Caco-2 (cell line): ENCODE data around the gene SLFN12. TPM values are rescaled to one million over a fixed set of nuclear protein-coding genes. Genes with fewer than 3 reads are reported as not detected.
"Not testable (repeated sequence)": the region's sequence is repeated elsewhere in the genome, so short reads cannot be mapped to it uniquely, and the experiment has no call there.

Source experiments
- BruUV-seq: library from RNA; stranded (reverse); fragments of 400-500 nt; replicated peaks from 2 replicates; lab custom pipeline; 2021; lab: Mats Ljungman, UMichigan
- CTCF ChIA-PET: fragments of 300-600 bp; sonication (Branson Sonifier 250); formaldehyde crosslinking; loops from one replicate; lab custom pipeline; 2022; ENCODE audit warnings: antibody characterized with exemption; lab: Charles Lee
- POLR2A ChIA-PET: fragments of 300-600 bp; sonication (Branson Sonifier 250); formaldehyde crosslinking; loops from one replicate; lab custom pipeline; 2022; ENCODE audit warnings: antibody characterized with exemption; lab: Charles Lee
- DNase-seq, 2 experiments: peaks; one replicate each; pipeline versions ENCODE4 v3.0.0 to v3.0.0-alpha.2; 2020 to 2022
- H3K27me3 ChIP-seq: replicated peaks from 2 replicates; pipeline ENCODE4 v1.6.0; 2011; ENCODE audit warnings: low read length; ENCODE audit not compliant: control insufficient read depth, insufficient read depth
- H3K36me3 ChIP-seq: 2 replicates; pipeline ENCODE4 v1.5.1; 2011; ENCODE audit warnings: low read length; ENCODE audit not compliant: control insufficient read depth, insufficient read depth
- H3K4me1 ChIP-seq: fragments of 250-450 bp; sonication (Bioruptor Pico); 2 replicates; pipeline ENCODE4 v1.5.1; 2020; ENCODE audit warnings: mild to moderate bottlenecking
- H3K4me3 ChIP-seq: 2 replicates; pipeline ENCODE4 v1.5.1; 2011; ENCODE audit warnings: low read depth, mild to moderate bottlenecking, control low read depth, low read length
- H3K9me3 ChIP-seq: fragments of 250-450 bp; sonication (Bioruptor Pico); 2 replicates; pipeline ENCODE4 v1.5.1; 2020; ENCODE audit warnings: mild to moderate bottlenecking, moderate library complexity
- H3K27ac Mint-ChIP-seq: one replicate; pipeline ENCODE4 v1.8.0; 2022; ENCODE audit warnings: mixed read lengths; ENCODE audit not compliant: unreplicated experiment
- H3K27me3 Mint-ChIP-seq: one replicate; pipeline ENCODE4 v1.8.0; 2022; ENCODE audit warnings: mixed read lengths; ENCODE audit not compliant: insufficient read depth, unreplicated experiment
- H3K36me3 Mint-ChIP-seq: one replicate; pipeline ENCODE4 v1.8.0; 2022; ENCODE audit warnings: mild to moderate bottlenecking, mixed read lengths; ENCODE audit not compliant: insufficient read depth, unreplicated experiment
- H3K4me1 Mint-ChIP-seq: one replicate; pipeline ENCODE4 v1.8.0; 2022; ENCODE audit warnings: low read depth, mixed read lengths; ENCODE audit not compliant: unreplicated experiment
- H3K4me3 Mint-ChIP-seq: one replicate; pipeline ENCODE4 v1.8.0; 2022; ENCODE audit warnings: mild to moderate bottlenecking, moderate library complexity, mixed read lengths; ENCODE audit not compliant: unreplicated experiment
- H3K9me3 Mint-ChIP-seq: one replicate; pipeline ENCODE4 v1.8.0; 2022; ENCODE audit warnings: mixed read lengths; ENCODE audit not compliant: unreplicated experiment
- CTCF ChIP-seq, 2 experiments: fragments of 200-600 bp in 1 of 2; IDR thresholded peaks; 1 replicate in 1 of 2; 2 replicates in 1 of 2; pipeline versions ENCODE4 v1.5.1 to v1.8.0; 2011 to 2022; ENCODE audit warnings: antibody characterized with exemption in 1 of 2, control low read depth in 1 of 2, inconsistent platforms in 1 of 2, low read depth in 1 of 2, low read length in 1 of 2, mild to moderate bottlenecking in 1 of 2, moderate library complexity in 1 of 2; ENCODE audit not compliant: insufficient read depth in 1 of 2, severe bottlenecking in 1 of 2, unreplicated experiment in 1 of 2
- intact Hi-C: fragments of 100-400 bp; cut with micrococcal nuclease; formaldehyde crosslinking; loops from one replicate; pipeline ENCODE4 v1.10.0; 2022; ENCODE audit not compliant: unreplicated experiment
- total RNA-seq: library from RNA; stranded (reverse); gene quantifications from 2 replicates; pipeline ENCODE4 v1.2.3, GENCODE V29; 2022

SLFN12 gene
- total RNA-seq, 1 experiment from 2014 or later = not detected

- CTCF ChIA-PET = no interaction called here
- H3K9me3 Mint-ChIP-seq = no peaks in the 10 kb centered on the region
- peak; percentile 77 to 86 for DNase-seq
- Histone ChIP-seq H3K36me3 (no peaks in the 10 kb centered on the region), H3K27me3 (no peaks in the 10 kb centered on the region), H3K4me1 (no peaks in the 10 kb centered on the region), H3K4me3 (peak overlapping the region; percentile 34), H3K9me3 (no peaks in the 10 kb centered on the region)
- H3K4me1 Mint-ChIP-seq = peaks cover 6% of the 10 kb centered on the region
- no peaks in the 10 kb centered on the region for H3K36me3 Mint-ChIP-seq
- no peak for TF ChIP-seq CTCF (IDR thresholded peaks at IDR 0.05; ENCODE audit: insufficient read depth in 1 of 2, low read depth in 1 of 2, low read length in 1 of 2, severe bottlenecking in 1 of 2, unreplicated experiment in 1 of 2)
- no peak overlapping the region for H3K27ac Mint-ChIP-seq
- BruUV-seq = no TSS peak
- POLR2A ChIA-PET = no interaction called here
- H3K4me3 Mint-ChIP-seq = peak overlapping the region; percentile 68
- H3K27me3 Mint-ChIP-seq = peaks cover 18% of the 10 kb centered on the region
- intact Hi-C loops = loop anchor here (1.0 kb wide), 1 partner anchor 27 kb away; no protein-coding TSS in a partner anchor
Measured at GRCh38 chr17:35460354-35460851, 28.1 kb upstream of the SLFN12 start.

GRCh38 chr17:35454035-35454434 lies 21.7 kb upstream of the SLFN12 start:
- H3K36me3 ChIP-seq, H3K27ac Mint-ChIP-seq, BruUV-seq, CTCF ChIA-PET, DNase-seq, H3K36me3 Mint-ChIP-seq, intact Hi-C loops, H3K27me3 ChIP-seq, H3K4me1 Mint-ChIP-seq, H3K4me3 Mint-ChIP-seq, H3K4me1 ChIP-seq, H3K9me3 Mint-ChIP-seq, H3K4me3 ChIP-seq, POLR2A ChIA-PET, H3K9me3 ChIP-seq: not testable (repeated sequence)
- H3K27me3 Mint-ChIP-seq = peaks cover 14% of the 10 kb centered on the region

- H3K27me3 ChIP-seq = no peaks in the 10 kb centered on the region
- Mint-ChIP-seq H3K27ac (no peak overlapping the region), H3K4me3 (no peak overlapping the region), H3K9me3 (no peaks in the 10 kb centered on the region), H3K36me3 (no peaks in the 10 kb centered on the region), H3K4me1 (no peaks in the 10 kb centered on the region), H3K27me3 (peaks cover 8% of the 10 kb centered on the region)
- H3K4me1 ChIP-seq = no peaks in the 10 kb centered on the region
- TF ChIP-seq CTCF (IDR thresholded peaks at IDR 0.05; ENCODE audit: insufficient read depth in 1 of 2, low read depth in 1 of 2, low read length in 1 of 2, severe bottlenecking in 1 of 2, unreplicated experiment in 1 of 2) = no peak
- H3K36me3 ChIP-seq = no peaks in the 10 kb centered on the region
- DNase-seq = no peak
- no peak overlapping the region for H3K4me3 ChIP-seq
- H3K9me3 ChIP-seq = no peaks in the 10 kb centered on the region
- CTCF ChIA-PET = no interaction called here
- POLR2A ChIA-PET = no interaction called here
- no TSS peak for BruUV-seq
- intact Hi-C loops = no loop called here
Measured at GRCh38 chr17:35453171-35453570, 20.9 kb upstream of the SLFN12 start.
